HCT116 (cell line): ENCODE measurements around the gene CDHR3. TPM values are rescaled to one million over a fixed set of nuclear protein-coding genes. Genes with fewer than 3 reads are reported as not detected.

Experiments used
- ATAC-seq: fragments of 200-7000 bp; cut with Tn5 transposase; 2 replicates; pipeline ENCODE4 v1.9.1; 2020; ENCODE audit warnings: mild to moderate bottlenecking, moderate library complexity
- BruUV-seq: library from RNA; stranded (reverse); fragments of 400-500 nt; replicated peaks from 2 replicates; lab custom pipeline; 2021; lab: Mats Ljungman, UMichigan
- CTCF ChIA-PET: fragments of 300-600 bp; sonication (Branson Sonifier 250); formaldehyde crosslinking; loops from one replicate; lab custom pipeline; 2021; ENCODE audit warnings: antibody characterized with exemption; lab: Charles Lee
- POLR2A ChIA-PET: fragments of 300-600, 350-600 bp; sonication (Branson Sonifier 250); formaldehyde crosslinking; loops from one replicate; lab custom pipeline; 2021; ENCODE audit warnings: antibody characterized with exemption; lab: Charles Lee
- RAD21 ChIA-PET, 2 experiments: fragments of 300-600 bp; sonication (Branson Sonifier 250); formaldehyde crosslinking; loops; one replicate each; lab custom pipeline; 2023; ENCODE audit warnings: low total read pairs in 2 of 2; ENCODE audit not compliant: uncharacterized antibody in 2 of 2, unreplicated experiment in 2 of 2, low non-redundant PET in 1 of 2; lab: Charles Lee
- DNase-seq: peaks from one replicate; pipeline ENCODE4 v3.0.0-alpha.2; 2010; ENCODE audit warnings: low read depth, low spot score
- H2AFZ ChIP-seq: fragments of 200-600 bp; shearing (Covaris generic), sonication (generic); 2 replicates; pipeline ENCODE4 v1.6.1; 2017; ENCODE audit warnings: low read depth, mixed run types, mixed read lengths, antibody characterized with exemption, low read length; ENCODE audit not compliant: poor library complexity, severe bottlenecking
- H3K27ac ChIP-seq: 2 replicates; pipeline ENCODE4 v1.5.1; 2012; ENCODE audit warnings: low read depth, low read length
- H3K27me3 ChIP-seq: fragments of 200-600 bp; sonication (generic); 2 replicates; pipeline ENCODE4 v1.6.1; 2016; ENCODE audit warnings: mixed run types, low read length, mixed read lengths; ENCODE audit not compliant: insufficient read depth
- H3K36me3 ChIP-seq, 2 experiments: fragments of 200-500 bp in 1 of 2; fragments of 200-600 bp in 1 of 2; sonication (Bioruptor generic) in 1 of 2; sonication (generic) in 1 of 2; 2 replicates each; pipeline versions ENCODE4 v1.5.1 to v1.6.1; 2014 to 2016; ENCODE audit warnings: low read length in 2 of 2, inconsistent platforms in 1 of 2, mixed read lengths in 1 of 2, mixed run types in 1 of 2; ENCODE audit not compliant: insufficient read depth in 2 of 2, control insufficient read depth in 1 of 2
- H3K4me1 ChIP-seq, 2 experiments: fragments of 200-600 bp in 1 of 2; sonication (generic) in 1 of 2; 2 replicates each; pipeline versions ENCODE4 v1.5.1 to v1.6.1; 2012 to 2017; ENCODE audit warnings: low read length in 2 of 2, inconsistent platforms in 1 of 2, mild to moderate bottlenecking in 1 of 2, mixed read lengths in 1 of 2, mixed run types in 1 of 2, moderate library complexity in 1 of 2; ENCODE audit not compliant: insufficient read depth in 2 of 2, control insufficient read depth in 1 of 2
- H3K4me2 ChIP-seq: fragments of 200-600 bp; sonication (generic); 2 replicates; pipeline ENCODE4 v1.6.1; 2017; ENCODE audit warnings: mixed run types, low read length, mixed read lengths
- H3K4me3 ChIP-seq, 2 experiments: fragments of 200-600 bp in 1 of 2; sonication (generic) in 1 of 2; replicated peaks in 1 of 2; 2 replicates each; pipeline ENCODE4 v1.5.1; 2011 to 2016; ENCODE audit warnings: low read length in 2 of 2, control low read depth in 1 of 2, low read depth in 1 of 2, mild to moderate bottlenecking in 1 of 2, mixed read lengths in 1 of 2, mixed run types in 1 of 2
- H3K79me2 ChIP-seq: fragments of 200-600 bp; sonication (generic); 2 replicates; pipeline ENCODE4 v1.6.1; 2017; ENCODE audit warnings: mild to moderate bottlenecking, mixed run types, low read length, moderate library complexity, mixed read lengths; ENCODE audit not compliant: insufficient read depth
- H3K9ac ChIP-seq: fragments of 200-600 bp; sonication (generic); 2 replicates; pipeline ENCODE4 v1.6.1; 2016; ENCODE audit warnings: low read length, mixed read lengths
- H3K9me2 ChIP-seq: fragments of 200-600 bp; sonication (generic), shearing (Covaris generic); 2 replicates; pipeline ENCODE4 v1.6.1; 2017; ENCODE audit warnings: mixed run types, mild to moderate bottlenecking, moderate library complexity; ENCODE audit not compliant: insufficient read depth
- H3K9me3 ChIP-seq, 2 experiments: fragments of 200-500 bp in 1 of 2; fragments of 200-600 bp in 1 of 2; sonication (Bioruptor generic) in 1 of 2; sonication (generic) in 1 of 2; 2 replicates each; pipeline ENCODE4 v1.6.1; 2014 to 2017; ENCODE audit warnings: low read length in 2 of 2, mixed read lengths in 2 of 2, inconsistent platforms in 1 of 2, low read depth in 1 of 2, mild to moderate bottlenecking in 1 of 2, mixed run types in 1 of 2, moderate library complexity in 1 of 2; ENCODE audit not compliant: control insufficient read depth in 1 of 2, insufficient read depth in 1 of 2
- H4K20me1 ChIP-seq: fragments of 200-600 bp; sonication (generic), shearing (Covaris generic); 2 replicates; pipeline ENCODE4 v1.6.1; 2017; ENCODE audit warnings: mixed run types, mild to moderate bottlenecking, moderate library complexity; ENCODE audit not compliant: insufficient read depth
- ATF3 ChIP-seq: IDR thresholded peaks from 2 replicates; pipeline ENCODE4 v1.6.1; 2012
- CBX3 ChIP-seq: IDR thresholded peaks from 2 replicates; pipeline ENCODE4 v1.6.1; 2012; ENCODE audit warnings: low read depth
- CEBPB ChIP-seq: IDR thresholded peaks from 2 replicates; pipeline ENCODE4 v1.6.1; 2012; ENCODE audit warnings: low read depth
- EZH2 ChIP-seq: fragments of 200-600 bp; sonication (generic); IDR thresholded peaks from 2 replicates; pipeline ENCODE4 v1.6.1; 2017; ENCODE audit warnings: antibody characterized with exemption, mixed run types
- EZH2phosphoT487 ChIP-seq: fragments of 200-600 bp; IDR thresholded peaks from 2 replicates; pipeline ENCODE4 v1.6.1; 2018; ENCODE audit warnings: antibody characterized with exemption, borderline replicate concordance
- FOSL1 ChIP-seq: IDR thresholded peaks from 2 replicates; pipeline ENCODE4 v1.6.1; 2012; ENCODE audit warnings: low read depth
- RAD21 ChIP-seq: IDR thresholded peaks from 2 replicates; pipeline ENCODE4 v1.6.1; 2012; ENCODE audit warnings: low read depth, mild to moderate bottlenecking
- REST ChIP-seq: IDR thresholded peaks from 2 replicates; pipeline ENCODE4 v1.6.1; 2012; ENCODE audit warnings: low read depth
- SIN3A ChIP-seq: IDR thresholded peaks from 2 replicates; pipeline ENCODE4 v1.6.1; 2012; ENCODE audit warnings: low read depth
- SP1 ChIP-seq: IDR thresholded peaks from 2 replicates; pipeline ENCODE4 v1.6.1; 2012; ENCODE audit warnings: low read depth
- SRF ChIP-seq: IDR thresholded peaks from 2 replicates; pipeline ENCODE4 v1.6.1; 2012; ENCODE audit warnings: low read depth
- YY1 ChIP-seq: IDR thresholded peaks from 2 replicates; pipeline ENCODE4 v1.6.1; 2011; ENCODE audit warnings: low read length, low read depth, moderate library complexity, mild to moderate bottlenecking; ENCODE audit not compliant: insufficient replicate concordance; ENCODE audit errors: extremely low read depth
- ZBTB33 ChIP-seq: IDR thresholded peaks from 2 replicates; pipeline ENCODE4 v1.6.1; 2011; ENCODE audit warnings: mild to moderate bottlenecking, low read length, moderate library complexity; ENCODE audit not compliant: insufficient replicate concordance; ENCODE audit errors: extremely low read depth
- ZFX ChIP-seq: fragments of 450-650 bp; IDR thresholded peaks from 2 replicates; pipeline ENCODE4 v1.6.1; 2017
- ZNF274 ChIP-seq: fragments of 200-500 bp; sonication (Bioruptor generic); IDR thresholded peaks from 2 replicates; pipeline ENCODE4 v1.6.1; 2014; ENCODE audit warnings: mild to moderate bottlenecking, low read depth, low read length, inconsistent platforms
- intact Hi-C: fragments of 100-400 bp; cut with micrococcal nuclease; formaldehyde crosslinking; loops from 2 replicates; pipeline ENCODE4 v1.10.0; 2022
- total RNA-seq: library from RNA; stranded (reverse); gene quantifications from one replicate; pipeline ENCODE4 v1.2.1, GENCODE V29; 2021; ENCODE audit not compliant: unreplicated experiment

CDHR3 gene
- total RNA-seq, 1 experiment from 2014 or later = 5.5 TPM

- Histone ChIP-seq H3K9ac (no peak overlapping the region), H3K36me3 (no peaks in the 10 kb centered on the region), H3K9me3 (no peaks in the 10 kb centered on the region), H4K20me1 (no peaks in the 10 kb centered on the region), H2AFZ (peak overlapping the region; percentile 87), H3K27ac (no peak overlapping the region), H3K79me2 (no peaks in the 10 kb centered on the region), H3K4me1 (peaks cover 0 to 12% of the 10 kb centered on the region in 2 experiments; a peak in 2 of 4 replicates), H3K4me3 (no peak overlapping the region), H3K4me2 (0 out of 2 replicates have a peak overlapping the region, but pooled peaks have one; percentile 48), H3K27me3 (no peaks in the 10 kb centered on the region)
- no TSS peak for BruUV-seq
- RAD21 ChIA-PET = no interaction called here
- ATAC-seq = no peak
- intact Hi-C loops = loop anchor here (1.0 to 10.0 kb wide), 3 partner anchors 107 to 457 kb away; partner anchors contain the start of gene EFCAB10
- POLR2A ChIA-PET = no interaction called here
- DNase-seq = no peak
- TF ChIP-seq ZNF274 = no peak
- TF ChIP-seq EZH2 = no peak
- no peak for TF ChIP-seq YY1
- no peak for TF ChIP-seq CEBPB
- no peak for TF ChIP-seq SP1
- TF ChIP-seq SIN3A = no peak
- TF ChIP-seq ZBTB33 = no peak
- TF ChIP-seq REST = no peak
- TF ChIP-seq RAD21 = no peak
- TF ChIP-seq CBX3 = no peak
- no peak for TF ChIP-seq EZH2phosphoT487
- no peak for TF ChIP-seq ZFX
- no peak for TF ChIP-seq FOSL1
- no peak for TF ChIP-seq ATF3
- TF ChIP-seq SRF = no peak
- TF ChIP-seq, all 23 proteins: peak for 0
- no peaks in the 10 kb centered on the region for H3K9me2 ChIP-seq
- CTCF ChIA-PET = interaction anchor here (1.4 to 4.1 kb wide), 8 partner anchors 14 to 393 kb away, joined by 3 to 21 read pairs (median 7); no protein-coding TSS in a partner anchor
Observed at GRCh38 chr7:106042196-106042611, 79.1 kb downstream of the CDHR3 start.
